GM12873 (cell line): Measurements from ENCODE around the gene CRY2.

ENCODE experiments used
- CTCF ChIP-seq: IDR thresholded peaks from 2 replicates; pipeline ENCODE4 v1.5.1; 2012; ENCODE audit warnings: low read depth, mild to moderate bottlenecking, moderate library complexity, low read length, control low read depth; ENCODE audit not compliant: insufficient read depth; ENCODE audit errors: missing control alignments

CRY2 gene

GRCh38 chr11:45930951-45931570, 83.8 kb downstream of the CRY2 start:
- no peak for TF ChIP-seq CTCF

- TF ChIP-seq CTCF: no peak
These were observed 84.5 kb downstream of the CRY2 start for GRCh38 chr11:45931739-45932138.

GRCh38 chr11:45932217-45932616, 84.9 kb downstream of the CRY2 start:
- no peak for TF ChIP-seq CTCF
